Measurements from ENCODE around the gene SLAMF6.

DNA sequence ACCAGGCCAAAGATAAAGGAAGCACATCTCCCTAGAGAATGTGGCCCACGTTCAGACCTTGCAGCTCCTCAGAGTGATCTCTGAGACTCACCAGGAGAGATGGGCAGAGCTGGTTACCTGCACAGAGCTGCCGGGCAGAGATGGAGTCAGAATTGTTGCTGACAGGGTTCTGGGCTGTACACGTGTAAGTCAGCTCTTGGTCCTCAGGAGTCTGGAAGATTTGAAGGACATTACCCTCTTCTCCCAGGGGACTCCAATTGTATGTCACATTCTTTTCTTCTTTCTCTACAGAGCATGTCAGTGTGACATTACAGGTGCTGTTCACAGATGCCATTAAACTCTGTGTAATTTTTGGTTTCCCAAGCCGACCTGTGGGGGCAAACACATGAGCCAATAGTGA is 30.7 kb upstream of the SLAMF6 start:
- TF ChIP-seq, protein P1, sequence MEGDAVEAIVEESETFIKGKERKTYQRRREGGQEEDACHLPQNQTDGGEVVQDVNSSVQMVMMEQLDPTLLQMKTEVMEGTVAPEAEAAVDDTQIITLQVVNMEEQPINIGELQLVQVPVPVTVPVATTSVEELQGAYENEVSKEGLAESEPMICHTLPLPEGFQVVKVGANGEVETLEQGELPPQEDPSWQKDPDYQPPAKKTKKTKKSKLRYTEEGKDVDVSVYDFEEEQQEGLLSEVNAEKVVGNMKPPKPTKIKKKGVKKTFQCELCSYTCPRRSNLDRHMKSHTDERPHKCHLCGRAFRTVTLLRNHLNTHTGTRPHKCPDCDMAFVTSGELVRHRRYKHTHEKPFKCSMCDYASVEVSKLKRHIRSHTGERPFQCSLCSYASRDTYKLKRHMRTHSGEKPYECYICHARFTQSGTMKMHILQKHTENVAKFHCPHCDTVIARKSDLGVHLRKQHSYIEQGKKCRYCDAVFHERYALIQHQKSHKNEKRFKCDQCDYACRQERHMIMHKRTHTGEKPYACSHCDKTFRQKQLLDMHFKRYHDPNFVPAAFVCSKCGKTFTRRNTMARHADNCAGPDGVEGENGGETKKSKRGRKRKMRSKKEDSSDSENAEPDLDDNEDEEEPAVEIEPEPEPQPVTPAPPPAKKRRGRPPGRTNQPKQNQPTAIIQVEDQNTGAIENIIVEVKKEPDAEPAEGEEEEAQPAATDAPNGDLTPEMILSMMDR (IDR thresholded peaks at IDR 0.05): no peak
- no peak for TF ChIP-seq POLR2A (IDR thresholded peaks at IDR 0.05)
- TF ChIP-seq EP300 (IDR thresholded peaks at IDR 0.05): no peak
